Measurements from ENCODE around the gene CUX1.

The CUX1 gene

GRCh38 chr7:101896316-101896715 lies 78.9 kb downstream of the CUX1 start:
- no peak for DNase-seq (ENCODE audit: low read depth in 3 of 3)

GRCh38 chr7:101896941-101897340 lies 79.5 kb downstream of the CUX1 start:
- no peak for DNase-seq (ENCODE audit: low read depth in 3 of 3)

- DNase-seq (ENCODE audit: low read depth in 3 of 3): no peak
Observed at GRCh38 chr7:101898106-101898505, 80.7 kb downstream of the CUX1 start.

GRCh38 chr7:101899616-101900015 lies 82.2 kb downstream of the CUX1 start:
- no peak for DNase-seq (ENCODE audit: low read depth in 3 of 3)

- DNase-seq (ENCODE audit: low read depth in 3 of 3): no peak
Observed at GRCh38 chr7:101900103-101900502, 82.7 kb downstream of the CUX1 start.

- no peak for DNase-seq (ENCODE audit: low read depth in 3 of 3)
Observed at GRCh38 chr7:101901661-101902491, 84.5 kb downstream of the CUX1 start.

- no peak for DNase-seq (ENCODE audit: low read depth in 3 of 3)
Observed at GRCh38 chr7:101902680-101903514, 85.5 kb downstream of the CUX1 start.

GRCh38 chr7:101903515-101903868 lies 86.1 kb downstream of the CUX1 start:
- DNase-seq (ENCODE audit: low read depth in 3 of 3): no peak

GRCh38 chr7:101904019-101904418 lies 86.6 kb downstream of the CUX1 start:
- DNase-seq (ENCODE audit: low read depth in 3 of 3): no peak

GRCh38 chr7:101905203-101905865 lies 87.9 kb downstream of the CUX1 start:
- no peak for DNase-seq (ENCODE audit: low read depth in 3 of 3)

- no peak for DNase-seq (ENCODE audit: low read depth in 3 of 3)
Observed at GRCh38 chr7:101906291-101907240, 89.1 kb downstream of the CUX1 start.

GRCh38 chr7:101910991-101911799 lies 93.8 kb downstream of the CUX1 start:
- DNase-seq (ENCODE audit: low read depth in 3 of 3): no peak

- no peak for DNase-seq (ENCODE audit: low read depth in 3 of 3)
Observed at GRCh38 chr7:101911800-101912715, 94.6 kb downstream of the CUX1 start.

- no peak for DNase-seq (ENCODE audit: low read depth in 3 of 3)
Observed at GRCh38 chr7:101912716-101913110, 95.3 kb downstream of the CUX1 start.

- no peak for DNase-seq (ENCODE audit: low read depth in 3 of 3)
Observed at GRCh38 chr7:101913247-101913721, 95.9 kb downstream of the CUX1 start.

GRCh38 chr7:101913851-101914250 lies 96.4 kb downstream of the CUX1 start:
- DNase-seq (ENCODE audit: low read depth in 3 of 3): no peak

- DNase-seq (ENCODE audit: low read depth in 3 of 3): no peak
Observed at GRCh38 chr7:101915000-101915399, 97.6 kb downstream of the CUX1 start.

- no peak for DNase-seq (ENCODE audit: low read depth in 3 of 3)
Observed at GRCh38 chr7:101916041-101916800, 98.8 kb downstream of the CUX1 start.

Measured in stimulated activated CD4-positive, alpha-beta T cell treated with anti-CD3 and anti-CD28 coated beads, TNF-alpha, amount 100 ng/mL, for 48 hours (primary cell).